NB4 (cell line): ENCODE results near the gene ZC2HC1B.

ENCODE experiments used
- CTCF ChIP-seq: IDR thresholded peaks from one replicate; pipeline ENCODE4 v1.5.1; 2012; ENCODE audit warnings: low read depth, low read length
- MYC ChIP-seq: IDR thresholded peaks from 2 replicates; pipeline ENCODE4 v1.6.1; 2011; ENCODE audit warnings: low read depth, low read length
- POLR2A ChIP-seq: IDR thresholded peaks from 2 replicates; pipeline ENCODE4 v1.6.1; 2011; ENCODE audit warnings: mild to moderate bottlenecking; ENCODE audit not compliant: insufficient read length; ENCODE audit errors: extremely low read depth

- TF ChIP-seq CTCF (no peak), POLR2A (no peak), MYC (no peak)
These were observed 99.1 kb downstream of the ZC2HC1B start for GRCh38 chr6:143963158-143963919.
